Liver (tissue), 9 donors: ENCODE results near the gene MYCBPAP. TPM values are rescaled to one million over a fixed set of nuclear protein-coding genes. Genes with fewer than 3 reads are reported as not detected.

ENCODE experiments used
- DNase-seq: peaks from one replicate; pipeline ENCODE4 v3.0.0-alpha.2; 2017; ENCODE audit warnings: low spot score
- H3K27ac ChIP-seq, 2 donors: one replicate each; pipeline ENCODE4 v1.7.0; 2013; ENCODE audit warnings: inconsistent platforms in 2 of 2, low read length in 2 of 2, control low read depth in 1 of 2, low read depth in 1 of 2, mild to moderate bottlenecking in 1 of 2
- H3K27me3 ChIP-seq, 4 donors: one replicate each; pipeline versions ENCODE4 v1.6.1 to v1.7.0; 2013; ENCODE audit warnings: low read length in 3 of 4, inconsistent platforms in 1 of 4, mild to moderate bottlenecking in 1 of 4, moderate library complexity in 1 of 4; ENCODE audit not compliant: control insufficient read depth in 4 of 4, insufficient read depth in 4 of 4
- H3K36me3 ChIP-seq, 4 donors: one replicate each; pipeline versions ENCODE4 v1.6.1 to v1.7.0; 2013; ENCODE audit warnings: low read length in 3 of 4, mild to moderate bottlenecking in 3 of 4, low read depth in 1 of 4, moderate library complexity in 1 of 4; ENCODE audit not compliant: control insufficient read depth in 4 of 4, insufficient read depth in 3 of 4
- H3K4me1 ChIP-seq, 4 donors: one replicate each; pipeline versions ENCODE4 v1.6.1 to v1.7.0; 2013; ENCODE audit warnings: low read length in 3 of 4, mild to moderate bottlenecking in 3 of 4, moderate library complexity in 1 of 4; ENCODE audit not compliant: control insufficient read depth in 4 of 4, insufficient read depth in 4 of 4
- H3K4me3 ChIP-seq, 3 donors: one replicate each; pipeline versions ENCODE4 v1.6.1 to v1.7.0; 2013; ENCODE audit warnings: low read length in 3 of 3, control low read depth in 1 of 3, low read depth in 1 of 3, mild to moderate bottlenecking in 1 of 3
- H3K9ac ChIP-seq, 2 donors: one replicate each; pipeline ENCODE4 v1.7.0; 2013; ENCODE audit warnings: low read length in 2 of 2, mild to moderate bottlenecking in 2 of 2, moderate library complexity in 2 of 2, control low read depth in 1 of 2, low read depth in 1 of 2
- H3K9me3 ChIP-seq, 4 donors: one replicate each; pipeline versions ENCODE4 v1.6.1 to v1.7.0; 2013; ENCODE audit warnings: low read length in 3 of 4; ENCODE audit not compliant: control insufficient read depth in 4 of 4
- ATF3 ChIP-seq: IDR thresholded peaks from 2 replicates; pipeline ENCODE4 v1.6.1; 2016; ENCODE audit warnings: antibody characterized with exemption
- EGR1 ChIP-seq, 2 donors: IDR thresholded peaks; 2 replicates each; pipeline ENCODE4 v1.6.1; 2016 to 2018; ENCODE audit warnings: antibody characterized with exemption in 2 of 2, low read depth in 2 of 2
- FOXA1 ChIP-seq: IDR thresholded peaks from 2 replicates; pipeline ENCODE4 v1.6.1; 2016; ENCODE audit warnings: antibody characterized with exemption
- HNF4A ChIP-seq, 2 donors: conservative IDR thresholded peaks; 2 replicates each; pipeline ENCODE4 v1.6.1; 2016; ENCODE audit warnings: antibody characterized with exemption in 2 of 2, mild to moderate bottlenecking in 2 of 2
- HNF4G ChIP-seq: IDR thresholded peaks from 2 replicates; pipeline ENCODE4 v1.6.1; 2016; ENCODE audit warnings: antibody characterized with exemption
- NR2F2 ChIP-seq: IDR thresholded peaks from 2 replicates; pipeline ENCODE4 v1.6.1; 2016; ENCODE audit warnings: antibody characterized with exemption
- REST ChIP-seq: IDR thresholded peaks from 2 replicates; pipeline ENCODE4 v1.6.1; 2016; ENCODE audit warnings: antibody characterized with exemption, mild to moderate bottlenecking
- RXRA ChIP-seq, 2 donors: IDR thresholded peaks; 2 replicates each; pipeline ENCODE4 v1.6.1; 2017 to 2018; ENCODE audit warnings: antibody characterized with exemption in 2 of 2, mild to moderate bottlenecking in 1 of 2
- SP1 ChIP-seq: IDR thresholded peaks from 2 replicates; pipeline ENCODE4 v1.6.1; 2018; ENCODE audit warnings: antibody characterized with exemption, mild to moderate bottlenecking
- TAF1 ChIP-seq: conservative IDR thresholded peaks from 2 replicates; pipeline ENCODE4 v1.6.1; 2016; ENCODE audit warnings: antibody characterized with exemption, mild to moderate bottlenecking
- WGBS: extraction: QIAGEN DNeasy Blood & Tissue Kit; methylation state at CpG from one replicate; pipeline ENCODE4 v1.1.7; 2013; 5-methylcytosine and 5-hydroxymethylcytosine counted together
- polyA plus RNA-seq, 2 donors: library from polyadenylated mRNA; stranded (reverse) in 1 of 2; unstranded in 1 of 2; fragments of 200-250 nt in 1 of 2; fragments of >200 nt in 1 of 2; fragmentation: Nextera tagmentation in 1 of 2; extraction: Ambion mirVana in 1 of 2; gene quantifications; one replicate each; pipeline versions ENCODE4 v1.2.1 to v1.2.3, GENCODE V29; 2013 to 2015
- total RNA-seq, 2 donors: library from RNA; depleted of rRNA; stranded (reverse); fragments of >200 nt; gene quantifications; one replicate each; pipeline ENCODE4 v1.2.3, GENCODE V29; 2014
- TF ChIP-seq, protein P1 (sequence below): IDR thresholded peaks from 2 replicates; pipeline ENCODE4 v1.6.1; 2016; ENCODE audit warnings: antibody characterized with exemption
- TF ChIP-seq, protein P2 (sequence below): IDR thresholded peaks from 2 replicates; pipeline ENCODE4 v1.6.1; 2016; ENCODE audit warnings: antibody characterized with exemption
- donor health status: healthy.
- donor health status: healthy.
- donor health status: healthy.
- donor health status: healthy.
- donor health status: healthy.

Gene MYCBPAP
- total and polyA plus RNA-seq, 4 donors = 0.23 to 0.25 TPM; not detected in 2

DNA sequence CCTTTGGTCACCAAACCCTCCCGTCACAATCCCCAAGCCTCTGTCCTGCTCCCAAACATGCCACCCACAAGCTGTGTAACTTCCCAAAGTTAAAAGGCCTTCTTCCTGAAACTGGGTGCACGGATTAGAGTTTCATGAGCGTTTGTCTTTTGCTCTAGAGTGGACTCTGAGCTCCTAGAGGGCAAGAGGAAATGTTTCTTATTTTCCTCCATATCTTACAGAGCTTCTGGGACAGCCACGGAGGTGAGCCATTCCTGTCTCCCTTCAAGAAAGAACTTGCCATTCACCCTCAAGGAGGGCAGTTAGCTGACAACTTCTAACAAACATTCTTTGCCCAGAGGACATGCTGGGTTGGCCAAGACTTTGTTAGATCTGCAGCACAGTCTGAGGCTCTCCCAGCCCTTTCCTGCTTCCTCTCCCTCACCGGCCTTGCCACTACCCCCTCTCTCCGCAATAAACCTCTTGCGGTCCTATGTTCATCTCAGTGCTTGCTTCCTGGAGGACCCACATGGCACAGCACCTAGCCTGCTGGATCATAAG lies 2.6 kb upstream of the MYCBPAP start:
- H3K27me3 ChIP-seq = no peaks in the 10 kb centered on the region
- H3K4me1 ChIP-seq = peaks cover 0 to 8% (median 0%) of the 10 kb centered on the region in 4 donors
- no peaks in the 10 kb centered on the region for H3K9me3 ChIP-seq
- H3K36me3 ChIP-seq = no peaks in the 10 kb centered on the region
- WGBS = 75% methylated on average over 7 of the region's 7 CpGs
- H3K4me3 ChIP-seq = no peak overlapping the region
- H3K27ac ChIP-seq = no peak overlapping the region
- no peak overlapping the region for H3K9ac ChIP-seq
- TF ChIP-seq, protein P1, sequence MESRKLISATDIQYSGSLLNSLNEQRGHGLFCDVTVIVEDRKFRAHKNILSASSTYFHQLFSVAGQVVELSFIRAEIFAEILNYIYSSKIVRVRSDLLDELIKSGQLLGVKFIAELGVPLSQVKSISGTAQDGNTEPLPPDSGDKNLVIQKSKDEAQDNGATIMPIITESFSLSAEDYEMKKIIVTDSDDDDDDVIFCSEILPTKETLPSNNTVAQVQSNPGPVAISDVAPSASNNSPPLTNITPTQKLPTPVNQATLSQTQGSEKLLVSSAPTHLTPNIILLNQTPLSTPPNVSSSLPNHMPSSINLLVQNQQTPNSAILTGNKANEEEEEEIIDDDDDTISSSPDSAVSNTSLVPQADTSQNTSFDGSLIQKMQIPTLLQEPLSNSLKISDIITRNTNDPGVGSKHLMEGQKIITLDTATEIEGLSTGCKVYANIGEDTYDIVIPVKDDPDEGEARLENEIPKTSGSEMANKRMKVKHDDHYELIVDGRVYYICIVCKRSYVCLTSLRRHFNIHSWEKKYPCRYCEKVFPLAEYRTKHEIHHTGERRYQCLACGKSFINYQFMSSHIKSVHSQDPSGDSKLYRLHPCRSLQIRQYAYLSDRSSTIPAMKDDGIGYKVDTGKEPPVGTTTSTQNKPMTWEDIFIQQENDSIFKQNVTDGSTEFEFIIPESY = no peak
- no peak for TF ChIP-seq SP1
- TF ChIP-seq HNF4G = no peak
- TF ChIP-seq NR2F2 = no peak
- no peak for TF ChIP-seq RXRA (IDR thresholded peaks at IDR 0.05)
- no peak for TF ChIP-seq REST
- TF ChIP-seq, protein P2, sequence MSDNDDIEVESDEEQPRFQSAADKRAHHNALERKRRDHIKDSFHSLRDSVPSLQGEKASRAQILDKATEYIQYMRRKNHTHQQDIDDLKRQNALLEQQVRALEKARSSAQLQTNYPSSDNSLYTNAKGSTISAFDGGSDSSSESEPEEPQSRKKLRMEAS = no peak
- TF ChIP-seq TAF1 = no peak
- no peak for TF ChIP-seq FOXA1
- TF ChIP-seq ATF3 = no peak
- TF ChIP-seq EGR1 (IDR thresholded peaks at IDR 0.05; ENCODE audit: low read depth in 2 of 2) = no peak
- no peak for DNase-seq

DNA sequence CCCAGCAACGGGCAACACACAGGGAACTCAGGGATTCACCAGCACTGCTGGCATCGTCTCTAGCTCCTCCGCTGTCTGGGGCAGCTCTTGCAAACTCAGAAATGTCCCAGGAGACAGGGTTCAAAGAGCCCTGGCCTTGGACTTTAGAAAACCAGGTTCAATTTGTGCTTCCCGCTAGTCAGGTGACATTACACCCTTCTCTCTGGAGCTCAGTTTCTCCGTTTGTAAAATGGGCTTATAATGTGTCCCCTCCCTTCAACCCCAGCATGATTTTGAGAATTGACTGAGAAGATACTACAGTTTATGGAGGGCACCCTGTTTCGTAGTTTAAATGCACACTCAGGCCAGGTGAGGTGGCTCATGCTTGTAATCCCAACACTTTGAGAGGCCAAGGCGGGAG lies 1.9 kb upstream of the MYCBPAP start:
- Histone ChIP-seq H3K4me1 (peaks cover 0 to 8% (median 0%) of the 10 kb centered on the region in 4 donors), H3K27me3 (no peaks in the 10 kb centered on the region), H3K4me3 (no peak overlapping the region), H3K36me3 (no peaks in the 10 kb centered on the region), H3K9me3 (no peaks in the 10 kb centered on the region), H3K27ac (no peak overlapping the region), H3K9ac (no peak overlapping the region)
- 83% methylated on average over 7 of the region's 7 CpGs for WGBS
- TF ChIP-seq NR2F2 (no peak), HNF4A (conservative IDR thresholded peaks at IDR 0.05) (peak in 1 of 2 donors; percentile 9)
- no peak for DNase-seq
